ENCODE results near the gene DUT.

Gene DUT

DNA sequence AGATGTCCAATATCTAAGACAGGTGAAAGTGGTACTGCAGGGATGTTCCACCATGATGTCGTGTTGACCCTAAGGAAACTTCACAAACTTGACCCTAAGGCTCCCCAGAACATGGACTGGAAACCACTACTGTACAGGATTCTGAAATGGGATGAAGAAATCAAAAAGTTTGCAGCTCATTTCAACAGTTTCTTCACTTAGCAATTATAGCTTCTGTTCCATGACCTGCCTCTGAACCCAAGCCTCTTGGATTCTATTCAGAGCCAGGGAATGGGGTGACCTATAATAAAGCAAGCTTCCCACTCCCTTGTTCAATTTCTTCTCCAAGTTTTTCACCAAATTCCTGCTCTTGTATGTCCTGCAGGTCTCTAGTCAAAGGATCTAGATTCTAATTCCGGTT lies 40.7 kb downstream of the DUT start:
- DNase-seq = no peak

DNA sequence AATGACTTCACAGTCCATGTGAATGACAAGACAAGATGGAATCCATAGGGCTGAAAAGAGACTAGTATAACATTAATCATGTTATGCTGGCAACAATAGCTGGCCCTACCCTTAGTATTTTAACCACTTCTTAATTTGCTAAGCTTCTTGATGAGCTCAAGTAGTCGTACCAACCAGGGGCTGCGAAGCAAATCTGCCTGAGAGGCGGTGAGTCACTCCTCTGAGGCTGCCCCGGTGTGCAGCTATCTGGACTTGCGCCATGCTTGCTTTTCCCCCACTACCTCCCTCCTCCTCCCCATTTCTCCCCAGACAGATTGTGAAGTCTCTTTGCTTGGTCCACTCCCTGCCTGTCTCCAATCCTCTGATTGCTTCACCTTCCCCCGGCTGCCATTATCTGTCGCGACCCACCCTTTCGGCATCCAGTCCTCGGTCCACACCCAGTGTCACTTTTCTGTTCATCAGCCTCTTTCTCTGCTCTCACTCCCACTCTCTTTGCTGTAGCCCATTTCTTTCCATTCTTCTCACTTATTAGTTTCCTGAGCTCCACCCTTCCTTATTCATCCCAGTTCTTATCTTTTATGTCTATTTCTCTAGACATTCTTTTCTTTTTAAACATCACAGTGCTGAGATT lies 42.7 kb downstream of the DUT start:
- no peak for DNase-seq

DNA sequence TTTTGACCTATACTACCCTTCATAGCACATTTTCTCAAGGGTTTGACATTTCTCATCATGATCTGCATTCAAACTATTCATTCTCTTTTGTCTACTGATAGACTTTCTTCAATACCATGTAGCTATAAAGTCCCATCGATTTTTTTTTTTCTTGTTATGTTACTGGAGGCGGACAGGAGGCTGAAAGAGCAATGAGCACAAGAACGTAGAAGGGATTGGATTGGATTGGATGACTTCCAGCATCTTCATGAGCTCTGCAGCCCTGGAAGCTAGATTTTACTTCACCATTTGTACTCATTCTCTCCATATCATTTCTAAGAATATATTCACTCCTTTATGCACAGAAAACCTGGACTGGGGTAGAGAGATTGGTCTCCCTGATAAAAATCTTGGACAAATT lies 43.2 kb downstream of the DUT start:
- no peak for DNase-seq

DNA sequence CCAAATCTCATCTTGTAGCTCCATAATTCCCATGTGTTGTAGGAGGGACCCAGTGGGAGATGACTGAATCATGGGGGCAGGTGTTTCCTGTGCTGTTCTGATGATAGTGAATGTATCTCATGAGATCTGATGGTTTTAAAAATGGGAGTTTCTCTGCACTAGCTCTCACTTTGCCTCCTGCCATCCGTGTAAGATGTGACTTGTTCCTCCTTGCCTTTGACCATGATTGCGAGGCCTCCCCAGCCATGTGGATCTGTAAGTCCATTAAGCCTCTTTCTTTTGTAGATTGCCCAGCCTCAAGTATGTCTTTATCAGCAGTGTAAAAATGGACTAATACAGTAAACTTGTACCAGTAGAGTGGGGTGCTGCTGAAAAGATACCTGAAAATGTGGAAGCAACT lies 44.5 kb downstream of the DUT start:
- DNase-seq = no peak

DNA sequence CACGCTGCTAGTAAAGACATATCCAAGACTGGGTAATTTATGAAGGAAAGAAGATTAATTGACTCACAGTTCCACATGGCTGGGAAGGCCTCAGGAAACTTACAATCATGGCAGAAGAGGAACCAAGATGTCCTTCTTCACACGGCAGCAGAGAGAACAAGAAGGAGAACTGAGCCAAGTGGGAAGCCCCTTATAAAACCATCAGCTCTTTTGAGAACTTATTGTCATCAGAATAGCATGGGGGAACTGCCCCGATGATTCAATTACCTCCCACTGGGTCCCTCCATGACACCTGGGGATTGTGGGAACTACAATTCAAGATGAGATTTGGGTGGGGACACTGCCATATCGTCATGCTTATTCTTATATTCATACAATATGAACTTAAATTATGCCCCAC lies 49.0 kb downstream of the DUT start:
- no peak for DNase-seq

DNA sequence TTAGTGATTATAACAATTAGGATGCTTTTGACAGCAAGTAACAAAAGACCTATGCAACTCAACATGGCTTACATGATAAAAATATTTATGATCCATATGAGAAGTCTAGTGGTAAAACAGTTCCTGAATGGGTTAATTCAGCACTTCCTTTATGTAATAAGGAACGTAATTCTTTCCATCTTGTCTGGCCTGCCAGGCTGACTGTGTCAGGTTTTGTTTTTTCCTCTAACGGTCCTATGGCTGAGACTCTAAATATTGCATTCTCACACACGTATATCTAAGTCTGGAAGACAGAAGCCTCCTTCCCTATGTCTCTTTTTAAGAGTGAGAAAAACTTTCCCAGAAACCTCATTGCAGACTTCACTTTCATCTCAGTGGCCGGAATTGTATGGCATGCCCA lies 50.6 kb downstream of the DUT start:
- no peak for DNase-seq

DNA sequence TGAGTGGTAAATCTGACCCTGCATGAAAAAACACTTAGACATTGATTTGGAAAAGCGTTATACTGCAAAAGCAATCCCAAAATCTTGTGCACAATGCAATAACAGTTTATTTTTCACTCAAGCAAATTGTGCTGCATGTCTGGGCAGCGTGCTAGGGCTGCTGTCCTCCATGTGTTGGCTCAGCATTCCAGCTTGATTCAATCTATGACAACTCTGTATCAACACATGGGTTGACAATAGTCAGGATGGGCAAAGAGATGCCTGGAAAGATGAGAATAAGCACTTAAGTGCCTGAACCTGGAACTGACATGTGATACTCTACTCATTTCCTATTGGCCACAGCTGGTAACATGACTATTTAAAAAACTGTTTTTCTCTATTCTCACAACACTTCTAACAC lies 51.8 kb downstream of the DUT start:
- DNase-seq = no peak

DNA sequence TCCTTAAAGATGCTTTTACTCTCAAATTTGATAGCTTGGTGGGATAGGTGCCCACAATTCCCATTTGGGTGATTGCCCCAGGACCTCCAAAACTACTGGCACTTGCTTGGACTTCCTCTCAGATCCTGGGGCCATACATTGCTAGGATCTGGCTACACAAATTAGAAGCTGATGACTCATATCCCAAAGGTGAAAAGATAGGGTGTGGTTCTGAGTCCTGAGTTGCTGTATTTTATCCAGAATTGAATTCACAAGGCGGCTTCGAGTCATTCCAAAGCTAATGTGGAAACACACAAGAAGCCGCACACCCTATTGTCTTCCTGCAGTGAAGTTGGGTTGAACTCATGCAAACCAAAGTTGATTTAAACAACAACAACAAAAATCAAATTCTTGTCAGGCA lies 53.4 kb downstream of the DUT start:
- no peak for DNase-seq

DNA sequence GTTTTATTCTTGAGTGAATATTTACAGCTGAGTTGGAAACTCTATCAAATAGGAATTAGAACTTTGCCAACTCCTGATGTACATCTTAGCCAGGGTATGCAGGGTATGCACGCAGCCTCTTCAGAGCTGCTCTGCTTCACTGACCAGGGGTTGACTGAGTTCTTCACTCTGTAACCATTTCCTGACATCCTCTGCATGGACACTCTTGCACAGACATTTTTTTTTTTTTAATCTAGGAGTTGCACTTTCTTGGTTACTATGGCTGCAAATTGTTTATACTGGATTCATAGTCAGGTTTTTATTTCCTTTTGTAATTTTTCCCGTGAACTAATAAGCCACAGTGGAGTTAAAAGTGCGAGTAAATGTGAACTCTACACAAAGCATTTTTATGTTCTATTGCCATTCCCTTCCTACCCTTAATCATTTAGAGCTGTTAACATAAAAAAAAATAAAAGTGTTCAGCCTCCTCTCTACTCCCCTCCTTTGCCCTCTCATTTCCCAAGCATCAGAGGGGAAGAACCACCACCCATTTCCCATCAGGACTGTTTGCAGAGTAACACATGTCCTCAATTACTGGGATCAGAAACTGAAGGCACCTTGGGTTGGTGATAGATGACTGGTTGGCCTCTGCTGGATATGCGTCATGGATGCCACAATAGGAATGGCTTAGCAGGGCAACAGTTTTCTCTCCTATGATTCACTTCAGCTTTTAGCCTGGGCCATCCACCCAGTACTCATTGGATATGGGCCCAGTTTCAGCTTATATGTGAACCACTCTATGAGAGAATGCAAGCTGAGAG lies 54.0 kb downstream of the DUT start:
- DNase-seq = no peak

DNA sequence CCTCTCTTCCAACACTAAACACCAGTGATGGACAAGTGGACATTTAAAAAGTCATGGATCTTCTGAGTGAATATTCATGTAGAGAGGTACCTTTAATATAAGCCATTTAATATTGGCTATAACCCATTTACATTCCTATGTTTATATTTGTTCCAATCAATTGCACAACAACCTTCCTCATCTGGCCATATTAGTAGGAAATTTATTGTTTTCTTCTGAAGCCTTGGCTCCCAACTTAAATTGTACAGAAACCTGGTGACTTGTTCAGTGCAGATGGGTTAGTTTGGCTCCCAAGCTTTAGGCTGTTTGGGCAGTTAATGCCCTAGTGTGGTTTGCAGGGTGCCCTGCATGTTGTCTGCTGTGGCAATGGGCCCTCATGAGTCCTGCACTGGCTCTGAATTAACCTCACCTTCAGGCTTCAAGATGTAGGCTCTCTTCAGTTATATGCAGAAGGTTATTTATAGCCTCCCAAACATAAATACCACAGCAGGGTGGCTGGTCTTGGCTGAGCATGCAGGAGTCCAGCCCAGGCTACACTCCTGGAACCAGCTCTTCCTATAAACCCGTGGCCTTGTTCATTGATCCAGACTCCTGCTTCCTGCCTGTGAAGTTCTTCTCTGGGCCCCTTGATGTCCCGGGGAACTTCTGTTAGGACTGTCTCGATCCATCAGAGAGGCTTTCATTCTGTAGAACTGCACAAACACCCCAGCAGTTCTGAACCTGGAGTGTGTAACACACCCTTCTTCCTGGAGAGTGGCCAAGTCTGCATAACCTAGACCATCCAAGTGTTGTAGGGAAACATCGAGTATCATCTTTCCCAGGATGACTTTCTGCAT lies 57.0 kb downstream of the DUT start:
- DNase-seq = no peak

DNA sequence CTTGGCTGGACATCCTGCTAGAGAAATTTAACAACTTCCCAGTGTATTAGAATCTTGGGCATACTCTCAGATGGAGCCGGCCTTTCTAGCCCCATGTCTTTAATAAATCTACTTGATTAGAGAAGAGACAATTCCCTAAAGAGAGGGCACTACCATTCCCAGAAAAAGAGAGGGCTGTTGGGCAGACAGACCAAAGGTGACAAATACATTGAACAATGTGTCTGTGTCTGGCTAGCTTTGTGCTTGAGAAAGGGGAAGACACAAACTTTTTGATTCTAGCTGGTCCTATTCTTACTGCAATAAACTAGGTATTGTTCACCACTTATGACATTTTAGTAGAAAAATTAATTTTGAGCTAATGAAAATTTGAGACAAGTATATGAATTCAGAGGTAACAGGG lies 57.7 kb downstream of the DUT start:
- DNase-seq = no peak

DNA sequence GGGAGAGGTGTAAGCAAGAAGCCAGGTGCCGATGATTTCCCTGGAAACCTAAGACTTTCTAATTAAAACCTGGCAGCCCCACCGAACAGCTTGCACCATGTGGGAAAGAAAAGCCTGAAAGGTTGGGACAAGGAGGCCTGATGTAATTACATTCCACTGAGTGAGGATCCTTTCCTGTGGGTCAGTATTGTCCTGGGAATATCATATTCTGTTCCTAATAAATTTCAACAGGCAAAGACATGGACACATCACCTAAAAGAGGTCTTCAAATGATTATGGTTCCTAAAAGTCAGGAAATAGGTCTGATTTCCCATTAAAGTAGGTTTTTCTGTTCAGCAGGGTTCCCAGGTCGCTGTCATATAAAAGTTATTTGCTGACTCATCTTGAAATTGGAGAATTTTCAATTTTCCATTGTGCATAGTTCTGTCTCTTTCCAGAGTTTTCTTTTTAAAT lies 58.5 kb downstream of the DUT start:
- no peak for DNase-seq

DNA sequence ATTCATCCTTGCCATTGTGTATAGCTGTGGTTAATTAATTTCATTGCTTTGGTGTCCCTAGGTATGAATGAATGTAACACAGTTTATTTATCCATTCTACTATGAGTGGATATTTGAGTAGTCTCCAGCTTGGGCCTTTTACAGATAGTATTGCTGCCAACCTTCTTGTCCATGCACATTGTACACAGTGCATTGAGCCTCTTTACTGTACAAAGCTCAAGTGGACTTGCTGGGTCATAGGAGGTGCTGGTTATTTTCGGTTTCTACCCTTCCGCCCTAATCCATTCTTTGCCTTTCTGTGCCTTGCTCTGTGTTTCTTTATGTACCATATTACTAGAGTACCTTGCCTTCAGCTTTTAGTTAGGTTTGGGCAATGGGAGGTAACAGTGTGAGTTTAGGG lies 60.7 kb downstream of the DUT start:
- DNase-seq = no peak

DNA sequence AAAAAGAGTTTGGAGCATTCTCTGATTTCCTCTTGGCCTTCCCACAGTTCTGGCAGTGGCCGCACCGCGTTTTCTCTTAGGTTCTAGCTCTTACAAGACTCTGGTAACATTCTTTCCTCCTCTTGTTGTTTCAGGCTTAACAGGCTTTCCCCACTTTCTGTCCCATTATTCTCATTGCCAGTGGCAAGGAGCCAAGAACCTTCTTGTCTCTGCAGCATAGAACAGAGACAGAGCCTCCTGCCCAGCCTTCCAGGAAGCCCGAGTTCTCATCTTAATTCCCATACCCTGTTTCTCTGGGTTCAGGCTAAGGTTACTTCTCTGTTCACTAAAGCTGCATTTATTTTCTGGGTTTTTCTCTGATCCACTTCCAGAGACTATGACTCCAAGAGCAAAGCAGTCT lies 61.1 kb downstream of the DUT start:
- DNase-seq = no peak

Measured in cortex of kidney (tissue), 1 donor.